Stimulated activated CD8-positive, alpha-beta memory T cell treated with anti-CD3 and anti-CD28 coated beads, Interleukin-12 subunit alpha, Interleukin-12 subunit beta, amount 100 ng/mL, for 4 hours (primary cell): ENCODE data around the gene AIRE.

Source experiments
- DNase-seq: peaks from one replicate; pipeline ENCODE4 v3.0.0-alpha.2; 2020; ENCODE audit warnings: low read depth

AIRE gene

DNA sequence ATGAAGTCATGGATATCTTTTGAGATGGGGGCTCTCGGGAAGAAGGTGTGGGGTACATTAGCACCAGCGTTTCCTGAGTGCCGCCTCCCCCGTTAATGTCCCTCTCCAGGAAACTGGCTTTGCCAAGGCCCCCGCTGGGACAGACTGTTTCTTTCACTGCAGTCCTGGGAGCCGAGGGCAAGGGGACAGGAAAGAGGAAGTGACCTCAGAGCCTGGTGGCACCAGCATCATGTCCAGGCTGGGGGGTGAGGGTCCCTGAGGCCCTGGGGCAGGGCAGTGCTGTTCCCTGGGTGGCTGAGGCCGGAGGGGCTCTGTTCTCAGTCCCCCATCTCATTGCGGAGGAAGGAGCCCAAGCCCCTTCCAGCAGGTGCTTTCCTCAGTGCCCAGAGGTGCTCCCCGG, 20.0 kb downstream of the AIRE start:
- DNase-seq = no peak

DNA sequence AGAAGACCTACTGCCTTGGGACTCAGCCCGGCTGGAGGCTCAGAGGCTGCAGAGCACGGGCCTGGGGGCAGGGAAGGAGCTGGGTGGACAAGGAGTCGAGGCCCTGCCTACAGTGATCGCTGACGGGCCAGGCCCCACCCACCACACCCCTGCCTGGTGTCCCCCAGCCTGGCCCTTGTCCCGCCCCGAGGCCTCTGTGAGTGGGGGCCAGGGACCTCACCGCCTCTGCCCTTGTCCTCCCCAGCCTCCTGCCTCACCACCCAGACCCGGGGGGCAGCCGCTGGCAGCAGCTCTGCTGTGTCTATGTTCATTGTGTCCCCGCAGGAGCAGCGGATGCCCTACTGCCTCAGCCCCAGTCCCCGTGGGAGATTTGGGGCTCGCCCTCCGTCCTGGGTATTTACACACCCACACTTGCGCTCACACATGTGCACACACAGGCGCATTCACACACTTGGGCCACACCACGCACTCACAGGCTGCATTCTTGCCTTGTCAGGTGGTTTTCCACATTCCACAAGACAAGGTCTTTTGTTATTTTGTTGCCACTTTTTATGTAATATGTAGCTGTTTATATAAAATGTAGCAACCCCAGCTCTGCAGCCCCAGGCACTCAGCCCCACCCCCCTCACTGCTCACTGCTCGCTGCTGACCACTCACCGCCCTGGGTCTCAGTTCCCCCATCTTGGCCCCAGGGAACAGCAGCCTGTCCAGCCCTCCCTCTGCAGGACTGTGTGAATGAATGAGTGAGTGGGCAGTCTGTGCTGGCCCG, 21.4 kb downstream of the AIRE start:
- DNase-seq = no peak

DNA sequence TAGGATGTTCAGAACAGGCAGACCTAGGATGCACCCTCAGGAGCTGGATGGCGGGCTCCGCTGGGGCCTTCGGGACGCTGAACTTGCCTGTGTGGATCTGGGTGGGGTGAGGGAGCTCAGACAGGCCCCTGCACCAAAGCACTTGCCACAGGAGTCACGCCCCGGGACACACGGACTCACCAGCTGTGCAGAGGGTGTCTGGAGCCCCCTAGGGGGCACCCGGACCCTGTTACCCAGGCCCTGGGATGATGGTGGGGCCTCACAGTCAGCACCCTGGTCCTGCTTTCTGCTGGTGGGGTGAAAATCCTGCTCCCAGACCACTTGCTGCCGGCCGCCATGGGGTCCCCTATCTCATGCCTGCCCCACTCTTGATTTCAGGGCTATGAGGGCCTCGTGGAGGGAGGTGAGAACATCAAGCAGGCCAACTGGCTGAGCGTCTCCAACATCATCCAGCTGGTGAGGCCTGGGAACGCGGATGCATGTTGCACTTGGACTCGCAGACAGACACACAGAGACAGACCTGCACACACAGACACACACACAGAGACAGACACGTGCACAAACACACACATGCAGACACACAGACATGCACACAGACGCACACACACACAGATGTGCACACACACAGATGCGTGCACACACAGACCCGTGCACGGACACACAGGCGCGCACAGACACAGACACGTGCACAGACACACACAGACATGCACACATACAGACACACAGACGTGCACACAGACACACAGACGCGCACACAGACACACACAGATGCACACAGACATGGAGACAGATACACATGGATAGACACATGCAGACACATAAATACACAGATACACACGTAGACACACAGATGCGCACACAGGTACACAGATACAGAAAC, 25.2 kb downstream of the AIRE start:
- no peak for DNase-seq

GRCh38 chr21:44312089-44312488, 26.4 kb downstream of the AIRE start:
- DNase-seq = no peak

GRCh38 chr21:44312716-44313115, 27.0 kb downstream of the AIRE start:
- DNase-seq = no peak

DNA sequence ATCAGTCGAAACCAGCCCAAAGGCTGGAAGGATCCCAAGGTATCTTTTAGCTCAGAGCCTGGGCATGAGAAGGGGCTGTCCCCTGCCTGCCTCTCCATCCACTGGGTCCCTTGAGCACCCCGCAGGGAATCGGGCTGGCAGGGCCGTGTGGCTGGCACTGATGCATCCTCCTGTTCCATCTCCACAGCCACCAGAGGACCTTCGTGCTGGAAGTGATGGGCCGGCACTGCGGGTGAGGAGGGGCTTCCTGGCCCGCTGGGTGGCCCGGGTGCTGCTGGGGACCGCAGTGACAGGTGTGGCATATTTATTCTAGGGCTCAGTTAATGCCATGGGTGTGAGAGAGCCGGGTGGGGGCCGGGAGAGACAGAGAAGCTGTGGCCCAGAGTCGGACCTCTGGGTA, 27.8 kb downstream of the AIRE start:
- no peak for DNase-seq

- no peak for DNase-seq
Observed at GRCh38 chr21:44314128-44314527, 28.5 kb downstream of the AIRE start.

GRCh38 chr21:44314561-44314960, 28.9 kb downstream of the AIRE start:
- no peak for DNase-seq

GRCh38 chr21:44315691-44316203, 30.1 kb downstream of the AIRE start:
- DNase-seq = no peak

DNA sequence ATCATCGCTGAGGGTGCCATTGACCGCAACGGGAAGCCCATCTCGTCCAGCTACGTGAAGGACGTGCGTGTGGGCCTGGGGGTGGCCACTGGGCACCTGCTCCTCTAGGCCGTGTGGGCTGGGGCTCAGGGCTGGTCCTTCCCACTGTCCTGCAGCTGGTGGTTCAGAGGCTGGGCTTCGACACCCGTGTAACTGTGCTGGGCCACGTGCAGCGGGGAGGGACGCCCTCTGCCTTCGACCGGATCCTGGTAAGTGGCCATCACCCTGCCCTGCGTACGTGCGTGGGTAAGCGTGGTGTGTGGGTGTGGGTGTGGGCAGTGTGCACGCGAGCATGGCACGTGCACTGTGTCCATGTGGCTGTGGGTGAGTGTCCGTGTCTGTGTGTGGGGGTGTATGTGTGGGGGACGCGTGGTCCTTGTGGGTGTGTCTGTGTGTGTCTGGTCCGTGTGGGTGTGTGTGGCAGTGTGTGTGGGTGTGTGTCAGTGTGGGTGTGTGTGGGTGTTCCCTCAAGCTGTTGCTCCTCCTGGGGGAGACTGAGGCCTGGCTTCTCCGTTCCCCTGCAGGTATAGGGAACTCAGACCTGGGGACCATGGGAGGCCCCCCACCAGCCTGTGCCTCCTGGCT, 30.7 kb downstream of the AIRE start:
- DNase-seq = no peak

DNA sequence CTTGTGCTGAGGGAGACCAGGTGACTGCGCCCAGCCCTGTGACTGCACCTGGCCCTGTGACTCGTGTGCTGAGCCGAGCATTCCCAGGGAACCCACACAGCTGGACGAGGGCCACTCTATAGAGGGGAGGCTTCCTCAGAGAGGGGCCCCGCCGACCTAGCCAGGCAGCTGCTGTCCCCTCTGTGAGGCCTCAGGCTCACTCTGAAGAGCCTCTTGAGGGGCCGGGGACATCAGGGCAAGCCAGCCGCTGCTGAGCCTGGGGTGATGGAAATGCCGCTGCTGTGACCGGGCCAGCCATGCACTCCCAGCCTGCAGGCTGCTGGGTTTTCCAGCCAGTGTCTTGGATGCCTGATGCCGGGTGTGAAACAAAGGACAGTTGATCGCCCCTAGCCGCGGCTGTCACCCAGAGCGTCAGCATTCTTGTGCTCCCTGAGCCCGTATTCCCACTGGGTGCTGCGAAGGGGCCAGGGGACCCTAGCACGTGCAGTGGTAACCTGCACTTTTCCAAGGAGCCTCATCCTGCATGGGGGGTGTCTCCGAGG, 31.6 kb downstream of the AIRE start:
- no peak for DNase-seq

- no peak for DNase-seq
Observed at GRCh38 chr21:44317871-44318270, 32.2 kb downstream of the AIRE start.

- DNase-seq = no peak
Observed at GRCh38 chr21:44318489-44319285, 33.0 kb downstream of the AIRE start.

- DNase-seq = no peak
Observed at GRCh38 chr21:44319407-44320065, 33.9 kb downstream of the AIRE start.

DNA sequence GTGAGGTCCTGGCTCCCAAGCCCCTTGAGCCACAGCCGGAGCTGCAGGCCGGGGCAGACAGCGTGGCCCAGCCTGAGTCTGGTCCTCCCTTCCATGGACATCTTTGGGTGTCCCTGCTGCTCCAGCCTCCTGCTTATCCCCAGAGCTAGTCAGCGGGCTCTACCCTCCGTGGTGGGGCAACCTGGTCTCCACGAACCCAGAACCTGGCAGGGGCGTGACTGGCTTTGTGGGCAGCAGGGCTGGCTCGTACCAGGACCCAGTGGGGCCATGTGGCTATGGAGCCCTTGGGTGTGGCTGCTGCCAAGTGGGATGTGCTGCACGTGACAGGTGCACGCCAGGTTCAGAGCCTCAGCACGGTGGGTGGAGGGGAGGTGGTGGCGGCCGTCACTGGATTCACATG, 35.2 kb downstream of the AIRE start:
- no peak for DNase-seq

GRCh38 chr21:44321846-44322450, 36.3 kb downstream of the AIRE start:
- DNase-seq = no peak

DNA sequence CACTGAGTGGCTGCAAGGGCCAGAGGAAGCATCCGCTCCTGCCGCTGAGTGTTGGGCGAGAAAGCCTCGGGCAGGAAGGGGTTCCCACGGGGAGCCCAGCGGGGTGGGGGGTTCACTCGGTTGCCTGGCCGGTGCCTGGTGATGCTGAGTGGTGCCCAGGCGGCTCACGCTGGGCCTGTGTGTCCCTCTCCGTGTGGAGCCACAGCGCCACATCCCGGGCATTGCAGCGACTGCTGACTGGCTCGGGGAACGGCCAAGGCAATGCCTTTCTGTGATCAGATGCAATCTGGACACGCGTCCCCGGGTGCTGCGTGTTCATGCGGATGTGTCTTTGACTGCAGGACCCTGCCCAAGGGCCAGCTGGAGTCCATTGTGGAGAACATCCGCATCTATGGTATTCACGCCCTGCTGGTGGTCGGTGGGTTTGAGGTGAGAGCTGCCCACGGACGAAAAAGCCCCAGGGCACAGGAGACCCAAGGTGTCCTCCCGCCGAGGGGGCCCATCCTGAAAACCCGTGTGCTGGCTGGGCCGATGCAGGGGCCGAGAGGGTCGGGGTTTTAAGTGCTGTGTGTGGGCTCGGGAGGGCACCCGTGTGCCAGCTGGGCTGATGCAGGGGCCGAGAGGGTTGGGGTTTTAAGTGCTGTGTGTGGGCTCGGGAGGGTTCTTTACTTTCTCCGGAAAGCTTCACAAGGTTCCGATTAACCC, 37.1 kb downstream of the AIRE start:
- DNase-seq = no peak

- no peak for DNase-seq
Observed at GRCh38 chr21:44323591-44323990, 37.9 kb downstream of the AIRE start.

- no peak for DNase-seq
Observed at GRCh38 chr21:44324106-44324853, 38.6 kb downstream of the AIRE start.

DNA sequence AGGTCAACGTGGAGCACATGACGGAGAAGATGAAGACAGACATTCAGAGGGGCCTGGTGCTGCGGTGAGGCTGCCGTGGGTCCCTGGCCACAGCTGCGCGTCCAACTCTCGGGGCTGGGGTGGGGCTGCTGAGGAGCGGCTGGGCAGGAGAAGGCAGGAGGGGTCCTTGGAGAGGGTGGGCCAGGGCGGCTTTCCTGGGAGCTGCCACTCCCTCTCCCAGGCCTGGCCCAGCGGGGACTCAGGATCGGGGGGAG, 39.1 kb downstream of the AIRE start:
- DNase-seq = no peak
